ENCODE data around the gene ETF1.

The ETF1 gene

GRCh38 chr5:138570871-138571270 is 27.8 kb upstream of the ETF1 start:
- TF ChIP-seq EP300 (IDR thresholded peaks at IDR 0.05; ENCODE audit: borderline replicate concordance) (no peak), CREB1 (IDR thresholded peaks at IDR 0.05; ENCODE audit: low read depth) (no peak), NFIC (IDR thresholded peaks at IDR 0.05) (no peak), TEAD4 (IDR thresholded peaks at IDR 0.05) (no peak), REST (IDR thresholded peaks at IDR 0.05; ENCODE audit: low read depth) (no peak), TCF12 (IDR thresholded peaks at IDR 0.05; ENCODE audit: low read depth) (no peak), EGR1 (IDR thresholded peaks at IDR 0.05) (no peak), ZBTB7A (IDR thresholded peaks at IDR 0.05; ENCODE audit: low read depth) (no peak), CEBPB (IDR thresholded peaks at IDR 0.05) (no peak), YY1 (IDR thresholded peaks at IDR 0.05; ENCODE audit: low read depth) (no peak), RAD21 (IDR thresholded peaks at IDR 0.05; ENCODE audit: low read depth) (no peak), MAX (IDR thresholded peaks at IDR 0.05) (no peak)

GRCh38 chr5:138569782-138570181 is 26.7 kb upstream of the ETF1 start:
- no peak for TF ChIP-seq ZBTB7A (IDR thresholded peaks at IDR 0.05; ENCODE audit: low read depth)
- TF ChIP-seq TAF1 (IDR thresholded peaks at IDR 0.05; ENCODE audit: low read depth) = no peak
- TF ChIP-seq YY1 (IDR thresholded peaks at IDR 0.05; ENCODE audit: low read depth) = no peak
- TF ChIP-seq NFIC (IDR thresholded peaks at IDR 0.05) = no peak
- TF ChIP-seq TEAD4 (IDR thresholded peaks at IDR 0.05) = no peak
- TF ChIP-seq RAD21 (IDR thresholded peaks at IDR 0.05; ENCODE audit: low read depth) = no peak
- TF ChIP-seq MAX (IDR thresholded peaks at IDR 0.05) = no peak
- TF ChIP-seq TCF12 (IDR thresholded peaks at IDR 0.05; ENCODE audit: low read depth) = no peak
- TF ChIP-seq CREB1 (IDR thresholded peaks at IDR 0.05; ENCODE audit: low read depth) = no peak
- TF ChIP-seq EP300 (IDR thresholded peaks at IDR 0.05; ENCODE audit: borderline replicate concordance) = no peak
- TF ChIP-seq FOXM1 (IDR thresholded peaks at IDR 0.05; ENCODE audit: borderline replicate concordance, low read depth) = no peak
- no peak for TF ChIP-seq CEBPB (IDR thresholded peaks at IDR 0.05)
- TF ChIP-seq REST (IDR thresholded peaks at IDR 0.05; ENCODE audit: low read depth) = no peak
- TF ChIP-seq USF1 (IDR thresholded peaks at IDR 0.05) = no peak
- no peak for TF ChIP-seq EGR1 (IDR thresholded peaks at IDR 0.05)

- no peak for TF ChIP-seq RAD21 (IDR thresholded peaks at IDR 0.05; ENCODE audit: low read depth)
- no peak for TF ChIP-seq YY1 (IDR thresholded peaks at IDR 0.05; ENCODE audit: low read depth)
- no peak for TF ChIP-seq EP300 (IDR thresholded peaks at IDR 0.05; ENCODE audit: borderline replicate concordance)
- TF ChIP-seq CREB1 (IDR thresholded peaks at IDR 0.05; ENCODE audit: low read depth) = no peak
- TF ChIP-seq ZBTB7A (IDR thresholded peaks at IDR 0.05; ENCODE audit: low read depth) = no peak
- no peak for TF ChIP-seq TAF1 (IDR thresholded peaks at IDR 0.05; ENCODE audit: low read depth)
- TF ChIP-seq EGR1 (IDR thresholded peaks at IDR 0.05) = no peak
- no peak for TF ChIP-seq USF1 (IDR thresholded peaks at IDR 0.05)
- TF ChIP-seq NFIC (IDR thresholded peaks at IDR 0.05) = no peak
- TF ChIP-seq MAX (IDR thresholded peaks at IDR 0.05) = no peak
- no peak for TF ChIP-seq TCF12 (IDR thresholded peaks at IDR 0.05; ENCODE audit: low read depth)
- no peak for TF ChIP-seq TEAD4 (IDR thresholded peaks at IDR 0.05)
- no peak for TF ChIP-seq FOXM1 (IDR thresholded peaks at IDR 0.05; ENCODE audit: borderline replicate concordance, low read depth)
- TF ChIP-seq CEBPB (IDR thresholded peaks at IDR 0.05) = no peak
- no peak for TF ChIP-seq REST (IDR thresholded peaks at IDR 0.05; ENCODE audit: low read depth)
Observed at GRCh38 chr5:138568061-138568824, 25.2 kb upstream of the ETF1 start.

- no peak for TF ChIP-seq CEBPB (IDR thresholded peaks at IDR 0.05)
- TF ChIP-seq CREB1 (IDR thresholded peaks at IDR 0.05; ENCODE audit: low read depth) = no peak
- no peak for TF ChIP-seq EGR1 (IDR thresholded peaks at IDR 0.05)
- TF ChIP-seq YY1 (IDR thresholded peaks at IDR 0.05; ENCODE audit: low read depth) = no peak
- no peak for TF ChIP-seq RAD21 (IDR thresholded peaks at IDR 0.05; ENCODE audit: low read depth)
Observed at GRCh38 chr5:138566792-138567191, 23.8 kb upstream of the ETF1 start.
